HepG2 (cell line): Measurements from ENCODE around the gene SLC38A1. TPM values are rescaled to one million over a fixed set of nuclear protein-coding genes. Genes with fewer than 3 reads are reported as not detected.

Source experiments
- ATAC-seq: fragments of 200-7000 bp; cut with Tn5 transposase; 3 replicates; pipeline ENCODE4 v1.9.1; 2020; ENCODE audit warnings: mild to moderate bottlenecking, moderate library complexity
- BruUV-seq: library from RNA; stranded (reverse); fragments of 400-500 nt; replicated peaks from 2 replicates; lab custom pipeline; 2021; lab: Mats Ljungman, UMichigan
- CTCF ChIA-PET: fragments of 300-600 bp; formaldehyde crosslinking; extraction: SDS; loops from one replicate; lab custom pipeline; 2021; ENCODE audit warnings: low total read pairs, inconsistent platforms, low intra/inter-chr PET ratio; lab: Yijun Ruan, JAX
- POLR2A ChIA-PET: fragments of 350-600 bp; sonication (Branson Sonifier 250); formaldehyde crosslinking; loops from one replicate; lab custom pipeline; 2020; ENCODE audit warnings: antibody characterized with exemption, inconsistent platforms; lab: Yijun Ruan, JAX
- DNase-seq: peaks from one replicate; pipeline ENCODE4 v3.0.0-alpha.2; 2015; ENCODE audit warnings: low spot score
- FAIRE-seq: peaks from 3 replicates; lab custom pipeline; 2011; peaks lifted over from hg19 to GRCh38; lab: Jason Lieb, UNC
- H2AFZ ChIP-seq: one replicate; pipeline ENCODE4 v1.6.1; 2011; ENCODE audit warnings: low read length, inconsistent platforms
- H3K27ac ChIP-seq: fragments of 300-600 bp; 3 replicates; pipeline ENCODE4 v1.8.0; 2011; ENCODE audit warnings: mixed run types, mild to moderate bottlenecking, mixed read lengths, low read length, inconsistent platforms; ENCODE audit not compliant: insufficient read depth; ENCODE audit errors: extremely low read length
- H3K27me3 ChIP-seq, 2 experiments: fragments of 200-600 bp in 1 of 2; 2 replicates in 1 of 2; 3 replicates in 1 of 2; pipeline versions ENCODE4 v1.6.0 to v1.8.0; 2011; ENCODE audit warnings: low read length in 2 of 2, mild to moderate bottlenecking in 2 of 2, moderate library complexity in 2 of 2, inconsistent platforms in 1 of 2; ENCODE audit not compliant: insufficient read depth in 2 of 2, control insufficient read depth in 1 of 2
- H3K36me3 ChIP-seq, 2 experiments: fragments of 200-600 bp in 1 of 2; replicated peaks in 1 of 2; 2 replicates in 1 of 2; 3 replicates in 1 of 2; pipeline versions ENCODE4 v1.5.1 to v1.8.0; 2011; ENCODE audit warnings: low read length in 2 of 2, inconsistent platforms in 1 of 2; ENCODE audit not compliant: insufficient read depth in 2 of 2, control insufficient read depth in 1 of 2
- H3K4me1 ChIP-seq: 2 replicates; pipeline ENCODE4 v1.5.1; 2012; ENCODE audit warnings: low read length, inconsistent platforms; ENCODE audit not compliant: insufficient read depth
- H3K4me2 ChIP-seq: 2 replicates; pipeline ENCODE4 v1.6.0; 2011; ENCODE audit warnings: low read depth, low read length, inconsistent platforms
- H3K4me3 ChIP-seq, 3 experiments: fragments of 200-600 bp in 1 of 3; sonication (generic), shearing (Covaris generic) in 1 of 3; replicated peaks in 1 of 3; 2 replicates each; pipeline ENCODE4 v1.5.1; 2011 to 2016; ENCODE audit warnings: low read length in 3 of 3, inconsistent platforms in 2 of 3, low read depth in 2 of 3, mild to moderate bottlenecking in 2 of 3, control low read depth in 1 of 3, mixed read lengths in 1 of 3; ENCODE audit not compliant: insufficient read depth in 1 of 3
- H3K79me2 ChIP-seq: one replicate; pipeline ENCODE4 v1.6.1; 2011; ENCODE audit warnings: low read length, inconsistent platforms; ENCODE audit not compliant: insufficient read depth
- H3K9ac ChIP-seq: 2 replicates; pipeline ENCODE4 v1.6.0; 2011; ENCODE audit warnings: mild to moderate bottlenecking, low read depth, low read length, inconsistent platforms; ENCODE audit not compliant: insufficient read depth
- H3K9me3 ChIP-seq: 2 replicates; pipeline ENCODE4 v1.5.1; 2012; ENCODE audit warnings: mild to moderate bottlenecking, low read length
- H4K20me1 ChIP-seq: 2 replicates; pipeline ENCODE4 v1.6.0; 2011; ENCODE audit warnings: inconsistent platforms, mild to moderate bottlenecking, low read length, moderate library complexity; ENCODE audit not compliant: insufficient read depth
- BRCA1 ChIP-seq: sonication (generic); formaldehyde crosslinking; IDR thresholded peaks from 2 replicates; pipeline ENCODE4 v1.4.0; 2020; ENCODE audit warnings: missing genetic modification reagents
- CSRNP1 ChIP-seq: sonication (generic); formaldehyde crosslinking; IDR thresholded peaks from 2 replicates; pipeline ENCODE4 v1.8.1; 2023; ENCODE audit warnings: mild to moderate bottlenecking, missing genetic modification reagents
- IRX3 ChIP-seq: sonication (generic); formaldehyde crosslinking; IDR thresholded peaks from 2 replicates; pipeline ENCODE4 v1.8.1; 2023; ENCODE audit warnings: mild to moderate bottlenecking, low read depth, missing genetic modification reagents, borderline replicate concordance
- MXD4 ChIP-seq: IDR thresholded peaks from 2 replicates; pipeline ENCODE4 v1.6.1; 2016; ENCODE audit warnings: mild to moderate bottlenecking, missing biosample characterization, missing genetic modification reagents
- ZNF143 ChIP-seq: sonication (generic); formaldehyde crosslinking; IDR thresholded peaks from 2 replicates; pipeline ENCODE4 v1.4.0; 2020; ENCODE audit warnings: missing genetic modification reagents
- ZNF354B ChIP-seq: sonication (generic); formaldehyde crosslinking; IDR thresholded peaks from 2 replicates; pipeline ENCODE4 v1.8.0; 2022; ENCODE audit warnings: mild to moderate bottlenecking, missing genetic modification reagents
- ZNF598 ChIP-seq: sonication (generic); formaldehyde crosslinking; IDR thresholded peaks from 2 replicates; pipeline ENCODE4 v1.5.1; 2020; ENCODE audit warnings: mild to moderate bottlenecking, missing genetic modification reagents, borderline replicate concordance
- WGBS: methylation state at CpG from one replicate; pipeline ENCODE4 v1.1.6; 2017; ENCODE audit warnings: low lambda C conversion rate; 5-methylcytosine and 5-hydroxymethylcytosine counted together
- in situ Hi-C: cut with HindIII; loops from 2 replicates; pipeline ENCODE4 v1.10.0; 2017; ENCODE audit warnings: low pct_unique_long_range_greater_than_20kb; ENCODE audit not compliant: extremely low pct_ligation_motif_present
- intact Hi-C: fragments of 100-400 bp; cut with micrococcal nuclease; formaldehyde crosslinking; loops from one replicate; pipeline ENCODE4 v1.10.0; 2022; ENCODE audit not compliant: unreplicated experiment
- polyA plus RNA-seq, 8 experiments: library from polyadenylated mRNA; depleted of rRNA in 3 of 8; stranded (reverse) in 7 of 8; unstranded in 1 of 8; fragments of >200 nt; fragmentation: Illumina TruSeq in 4 of 8; extraction: Trizol in 4 of 8; gene quantifications; 2 replicates each; pipeline versions ENCODE4 v1.2.1 to v1.2.3, GENCODE V29; 2011 to 2016; ENCODE audit warnings: low read depth in 4 of 8, missing spikeins in 1 of 8, mixed read lengths in 1 of 8; ENCODE audit not compliant: insufficient read depth in 1 of 8
- total RNA-seq, 5 experiments: library from RNA; depleted of rRNA; stranded (reverse); fragments of >200 nt; fragmentation: Illumina TruSeq; extraction: Trizol; gene quantifications; 2 replicates each; pipeline ENCODE4 v1.2.3, GENCODE V29; 2016; ENCODE audit warnings: low read depth in 1 of 5

Gene SLC38A1
- total and polyA plus RNA-seq, 2 of the 13 experiments (the other 11 are each of a cell fraction or from before 2014, with no cell fraction given), result 47.0 to 50.6 TPM

GRCh38 chr12:46217541-46218321 lies 51.1 kb downstream of the SLC38A1 start:
- H4K20me1 ChIP-seq, result no peaks in the 10 kb centered on the region
- no peak overlapping the region for H3K27ac ChIP-seq
- no peak overlapping the region for H2AFZ ChIP-seq
- H3K4me1 ChIP-seq, result no peaks in the 10 kb centered on the region
- no peak overlapping the region for H3K4me3 ChIP-seq
- ATAC-seq, result no peak
- H3K9me3 ChIP-seq, result no peaks in the 10 kb centered on the region
- CTCF ChIA-PET, result no interaction called here
- in situ Hi-C loops (no loop called here), intact Hi-C loops (no loop called here)
- POLR2A ChIA-PET, result interaction anchor here (1.0 kb wide), 1 partner anchor 139 kb away, joined by 3 read pairs; no protein-coding TSS in a partner anchor
- H3K27me3 ChIP-seq, result no peaks in the 10 kb centered on the region
- H3K36me3 ChIP-seq, result peaks cover 5 to 60% of the 10 kb centered on the region in 2 experiments
- DNase-seq, result no peak
- no peaks in the 10 kb centered on the region for H3K79me2 ChIP-seq
- no peak for FAIRE-seq
- H3K9ac ChIP-seq, result no peak overlapping the region
- 96% methylated on average over 6 of the region's 6 CpGs for WGBS
- H3K4me2 ChIP-seq, result no peak overlapping the region
- BruUV-seq, result no TSS peak
- TF ChIP-seq CSRNP1 (CRISPR knock-in tag) (no peak), ZNF354B (no peak), MXD4 (CRISPR knock-in tag) (no peak)

- no peak overlapping the region for H3K4me3 ChIP-seq
- in situ Hi-C loops (no loop called here), intact Hi-C loops (no loop called here)
- CTCF ChIA-PET, result no interaction called here
- H3K4me1 ChIP-seq, result peaks cover 9% of the 10 kb centered on the region
- WGBS, result 85% methylated on average over 7 of the region's 7 CpGs
- H2AFZ ChIP-seq, result no peak overlapping the region
- BruUV-seq, result no TSS peak
- H3K27me3 ChIP-seq, result no peaks in the 10 kb centered on the region
- no peak overlapping the region for H3K27ac ChIP-seq
- no peak overlapping the region for H3K9ac ChIP-seq
- ATAC-seq (no peak), DNase-seq (no peak), FAIRE-seq (no peak)
- H3K4me2 ChIP-seq, result no peak overlapping the region
- H3K79me2 ChIP-seq, result no peaks in the 10 kb centered on the region
- POLR2A ChIA-PET, result no interaction called here
- no peak for TF ChIP-seq BRCA1
- no peak for TF ChIP-seq ZNF143 (CRISPR knock-in tag)
- TF ChIP-seq IRX3 (CRISPR knock-in tag), result no peak
- TF ChIP-seq ZNF598 (CRISPR knock-in tag), result no peak
- no peaks in the 10 kb centered on the region; the same call in 1 of the 2 replicates for H4K20me1 ChIP-seq
- peaks cover 11 to 56% of the 10 kb centered on the region in 2 experiments for H3K36me3 ChIP-seq
- no peaks in the 10 kb centered on the region for H3K9me3 ChIP-seq
These were observed 54.0 kb downstream of the SLC38A1 start for GRCh38 chr12:46214668-46215436.
